Measurements from ENCODE around the gene NT5C3A.

Gene NT5C3A

GRCh38 chr7:33053721-33054120 is 8.9 kb downstream of the NT5C3A start:
- ChIA-PET POLR2A (interaction anchor here (1.7 kb wide), 1 partner anchor 9 kb away, joined by 10 read pairs; the partner anchor contains the start of gene NT5C3A), CTCF (interaction anchor here (1.4 to 2.2 kb wide), 2 partner anchors 13 to 207 kb away, joined by 3 to 11 read pairs; no protein-coding TSS in a partner anchor)
- Histone ChIP-seq H3K36me3 (ENCODE audit: control insufficient read depth in 2 of 2, insufficient read depth in 1 of 2, low read length in 2 of 2) (peaks cover 0 to 11% of the 10 kb centered on the region in 2 experiments; a peak in 1 of 3 replicates), H3K27ac (ENCODE audit: extremely low read depth, low read depth, low read length) (no peak overlapping the region), H3K4me1 (ENCODE audit: control insufficient read depth, insufficient read depth, low read length) (peaks cover 9% of the 10 kb centered on the region), H3K4me3 (ENCODE audit: low read depth, low read length) (no peak overlapping the region), H3K9me3 (ENCODE audit: control insufficient read depth, insufficient read depth, low read depth, low read length) (no peaks in the 10 kb centered on the region)
- TF ChIP-seq ZNF521 (tag by site-specific recombination; IDR thresholded peaks at IDR 0.05) (no peak), ELK4 (IDR thresholded peaks at IDR 0.05; ENCODE audit: borderline replicate concordance, low read depth, low read length) (no peak), ZNF670 (tag by site-specific recombination; IDR thresholded peaks at IDR 0.05; ENCODE audit: low read depth) (no peak), ZNF560 (tag by site-specific recombination; IDR thresholded peaks at IDR 0.05; ENCODE audit: borderline replicate concordance) (no peak), ZNF530 (tag by site-specific recombination; IDR thresholded peaks at IDR 0.05; ENCODE audit: low read depth) (no peak), BCL11A (tag by site-specific recombination; IDR thresholded peaks at IDR 0.05; ENCODE audit: low read depth) (no peak), ZNF610 (tag by site-specific recombination; IDR thresholded peaks at IDR 0.05; ENCODE audit: borderline replicate concordance) (no peak), ZNF785 (tag by site-specific recombination; IDR thresholded peaks at IDR 0.05) (no peak), ZNF184 (tag by site-specific recombination; IDR thresholded peaks at IDR 0.05) (no peak), ZNF776 (tag by site-specific recombination; IDR thresholded peaks at IDR 0.05; ENCODE audit: borderline replicate concordance) (no peak), ZNF701 (tag by site-specific recombination; IDR thresholded peaks at IDR 0.05) (no peak), YY1 (tag by site-specific recombination; IDR thresholded peaks at IDR 0.05) (no peak)

- TF ChIP-seq ZNF654 (tag by site-specific recombination; IDR thresholded peaks at IDR 0.05; ENCODE audit: low read depth) = peak; percentile 63
- no peak for TF ChIP-seq ZNF521 (tag by site-specific recombination; IDR thresholded peaks at IDR 0.05)
- 0 out of 2 replicates have a peak, but pooled peaks have one; percentile 17 for TF ChIP-seq ZNF366 (tag by site-specific recombination; conservative IDR thresholded peaks at IDR 0.05)
- TF ChIP-seq PRDM6 (tag by site-specific recombination; IDR thresholded peaks at IDR 0.05) = peak; percentile 58
- TF ChIP-seq ZNF660 (tag by site-specific recombination; IDR thresholded peaks at IDR 0.05) = no peak
- no peak for TF ChIP-seq ZNF776 (tag by site-specific recombination; IDR thresholded peaks at IDR 0.05; ENCODE audit: borderline replicate concordance)
- TF ChIP-seq ZNF121 (tag by site-specific recombination; IDR thresholded peaks at IDR 0.05) = peak; percentile 89
- H3K4me1 ChIP-seq (ENCODE audit: control insufficient read depth, insufficient read depth, low read length) = peaks cover 9% of the 10 kb centered on the region
- no peaks in the 10 kb centered on the region for H3K9me3 ChIP-seq (ENCODE audit: control insufficient read depth, insufficient read depth, low read depth, low read length)
- CTCF ChIA-PET = interaction anchor here (0.6 to 1.0 kb wide), 2 partner anchors 11 to 87 kb away, joined by 3 to 4 read pairs; no protein-coding TSS in a partner anchor
- H3K27ac ChIP-seq (ENCODE audit: extremely low read depth, low read depth, low read length) = no peak overlapping the region
- POLR2A ChIA-PET = no interaction called here
- no peaks in the 10 kb centered on the region; a peak in 1 of 3 replicates for H3K36me3 ChIP-seq (ENCODE audit: control insufficient read depth in 2 of 2, insufficient read depth in 1 of 2, low read length in 2 of 2)
- H3K4me3 ChIP-seq (ENCODE audit: low read depth, low read length) = no peak overlapping the region
Measured at GRCh38 chr7:33050535-33051318, 11.8 kb downstream of the NT5C3A start.

GRCh38 chr7:33048704-33049103 is 13.9 kb downstream of the NT5C3A start:
- H3K4me3 ChIP-seq (ENCODE audit: low read depth, low read length) = no peak overlapping the region
- H3K36me3 ChIP-seq (ENCODE audit: control insufficient read depth in 2 of 2, insufficient read depth in 1 of 2, low read length in 2 of 2) = no peaks in the 10 kb centered on the region; a peak in 1 of 3 replicates
- POLR2A ChIA-PET = no interaction called here
- CTCF ChIA-PET = interaction anchor here (0.7 to 2.8 kb wide), 3 partner anchors 29 to 248 kb away, joined by 3 to 13 read pairs (median 3); no protein-coding TSS in a partner anchor
- no peak overlapping the region for H3K27ac ChIP-seq (ENCODE audit: extremely low read depth, low read depth, low read length)
- peaks cover 18% of the 10 kb centered on the region for H3K4me1 ChIP-seq (ENCODE audit: control insufficient read depth, insufficient read depth, low read length)
- TF ChIP-seq ATF2 (tag by site-specific recombination; IDR thresholded peaks at IDR 0.05; ENCODE audit: low read depth) (peak; percentile 60), ZNF174 (tag by site-specific recombination; IDR thresholded peaks at IDR 0.05) (no peak), ZNF404 (tag by site-specific recombination; IDR thresholded peaks at IDR 0.05) (no peak)
- no peaks in the 10 kb centered on the region for H3K9me3 ChIP-seq (ENCODE audit: control insufficient read depth, insufficient read depth, low read depth, low read length)

All from HEK293 (cell line).